22Rv1 (cell line): ENCODE measurements around the gene UNC13C.

Source experiments
- H3K27ac ChIP-seq: fragments of 450-650 bp; 2 replicates; pipeline ENCODE4 v1.5.1; 2017
- CTCF ChIP-seq: fragments of 450-650 bp; IDR thresholded peaks from 2 replicates; pipeline ENCODE4 v1.5.1; 2017; ENCODE audit warnings: mild to moderate bottlenecking
- ZFX ChIP-seq: fragments of 450-650 bp; IDR thresholded peaks from 2 replicates; pipeline ENCODE4 v1.6.1; 2017; ENCODE audit warnings: antibody characterized with exemption, borderline replicate concordance

Gene UNC13C

GRCh38 chr15:54540721-54541120, 562.5 kb downstream of the UNC13C start:
- H3K27ac ChIP-seq = no peak overlapping the region
- no peak for TF ChIP-seq ZFX
- no peak for TF ChIP-seq CTCF

GRCh38 chr15:54547491-54547890, 569.2 kb downstream of the UNC13C start:
- no peak overlapping the region for H3K27ac ChIP-seq
- TF ChIP-seq CTCF (no peak), ZFX (no peak)

DNA sequence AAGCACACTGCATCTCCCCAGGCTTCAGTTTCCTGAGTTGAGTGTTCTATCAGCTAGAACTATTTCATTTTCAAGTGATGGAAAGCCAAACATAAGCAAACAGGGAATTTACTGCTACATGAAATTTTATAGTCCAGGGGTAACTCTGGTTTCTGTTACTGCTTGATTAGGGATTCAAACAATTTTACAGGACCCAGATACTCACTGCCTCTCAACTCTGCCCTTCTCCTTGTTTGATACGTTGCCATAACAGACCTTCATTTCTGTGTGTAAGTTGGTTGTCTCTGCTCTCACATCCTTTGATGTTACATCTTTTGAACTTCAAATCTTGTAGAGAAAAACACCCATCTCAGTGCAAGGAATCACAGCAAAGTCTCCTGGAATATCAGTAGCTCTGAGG, 572.7 kb downstream of the UNC13C start:
- H3K27ac ChIP-seq = no peak overlapping the region
- TF ChIP-seq CTCF = no peak
- no peak for TF ChIP-seq ZFX

- H3K27ac ChIP-seq = no peak overlapping the region
- no peak for TF ChIP-seq ZFX
- no peak for TF ChIP-seq CTCF
Observed at GRCh38 chr15:54556231-54556630, 578.0 kb downstream of the UNC13C start.

- TF ChIP-seq ZFX = no peak
- no peak for TF ChIP-seq CTCF
- H3K27ac ChIP-seq = no peak overlapping the region
Observed at GRCh38 chr15:54559405-54560069, 581.3 kb downstream of the UNC13C start.

DNA sequence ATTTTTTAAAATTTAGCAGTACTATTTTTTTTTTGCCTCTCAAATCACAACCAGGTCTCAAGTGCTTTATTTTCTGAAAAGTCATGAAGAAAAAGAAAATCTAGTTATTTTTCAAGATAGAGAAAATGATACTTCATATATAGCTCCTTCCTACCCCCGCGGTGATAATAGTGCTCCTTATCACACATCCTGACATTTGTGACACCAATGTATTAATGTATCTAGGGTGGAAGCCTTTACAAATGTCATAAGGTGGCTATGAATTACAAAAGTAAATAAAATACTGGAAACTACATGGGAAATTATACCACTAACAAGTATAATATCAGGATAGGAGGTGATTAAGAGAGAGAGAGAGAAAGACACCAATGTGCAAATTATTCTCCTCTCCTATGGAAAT, 582.2 kb downstream of the UNC13C start:
- H3K27ac ChIP-seq = no peak overlapping the region
- TF ChIP-seq ZFX (no peak), CTCF (no peak)

GRCh38 chr15:54564166-54564565, 585.9 kb downstream of the UNC13C start:
- no peak for TF ChIP-seq CTCF
- no peak overlapping the region for H3K27ac ChIP-seq
